Psoas muscle (tissue), 8 donors: ENCODE measurements around the gene ANKRD34A. TPM values are rescaled to one million over a fixed set of nuclear protein-coding genes. Genes with fewer than 3 reads are reported as not detected.

Source experiments
- ATAC-seq, 4 donors: fragments of 200-7000 bp; cut with Tn5 transposase; one replicate each; pipeline ENCODE4 v1.9.1; 2020; ENCODE audit warnings: moderate library complexity in 3 of 4, mild to moderate bottlenecking in 2 of 4
- DNase-seq, 2 donors: peaks; one replicate each; pipeline ENCODE4 v3.0.0-alpha.2; 2020
- H3K27ac ChIP-seq: fragments of 200-600 bp; one replicate; pipeline ENCODE4 v1.8.0; 2022
- H3K27me3 ChIP-seq, 3 donors: fragments of 200-600 bp in 1 of 3; one replicate each; pipeline versions ENCODE4 v1.6.1 to v1.8.0; 2013 to 2022; ENCODE audit warnings: low read length in 2 of 3, mild to moderate bottlenecking in 2 of 3, moderate library complexity in 1 of 3; ENCODE audit not compliant: insufficient read depth in 3 of 3
- H3K36me3 ChIP-seq, 2 donors: fragments of 200-600 bp in 1 of 2; one replicate each; pipeline versions ENCODE4 v1.6.1 to v1.8.0; 2013 to 2022; ENCODE audit warnings: low read depth in 1 of 2, mild to moderate bottlenecking in 1 of 2, moderate library complexity in 1 of 2; ENCODE audit not compliant: insufficient read depth in 1 of 2
- H3K4me1 ChIP-seq: fragments of 200-600 bp; one replicate; pipeline ENCODE4 v1.8.0; 2022
- H3K4me3 ChIP-seq: fragments of 200-600 bp; one replicate; pipeline ENCODE4 v1.8.0; 2022; ENCODE audit warnings: mild to moderate bottlenecking
- H3K9me3 ChIP-seq: fragments of 200-600 bp; one replicate; pipeline ENCODE4 v1.8.0; 2022
- CTCF ChIP-seq: fragments of 200-600 bp; IDR thresholded peaks from one replicate; pipeline ENCODE4 v1.8.0; 2022; ENCODE audit warnings: antibody characterized with exemption
- WGBS, 3 donors: extraction: QIAGEN DNeasy Blood & Tissue Kit; methylation state at CpG; one replicate each; pipeline versions ENCODE4 v1.1.6 to v1.1.7; 2013; 5-methylcytosine and 5-hydroxymethylcytosine counted together
- intact Hi-C, 2 donors: fragments of 100-400 bp; cut with DNase I; formaldehyde crosslinking; loops; one replicate each; pipeline versions ENCODE4 v1.11.0 to v1.14.2; 2022
- polyA plus RNA-seq, 3 donors: library from polyadenylated mRNA; stranded (reverse); fragments of 200-250 nt; gene quantifications; one replicate each; pipeline ENCODE4 v1.2.3, GENCODE V29; 2013
- total RNA-seq, 4 donors: library from RNA; stranded (reverse); fragmentation: NEBNext Ultra II Directional in 2 of 4; extraction: Animal tissue kit (Norgen Biotek cat#: 25700) in 2 of 4; gene quantifications; one replicate each; pipeline versions ENCODE4 v1.2.1 to v1.2.4, GENCODE V29; 2021 to 2023
- donor health status: healthy with polysubstance abuse.
- donor health status: DM: no; HTN: no; CAD: no; lungs with moderate emphysema.
- donor health status: Bipolar disorder and iron deficiency.
- donor health status: healthy.
- donor health status: DM: yes; HTN: yes; CAD: no.
- donor health status: DM: no; HTN: no; CAD: no.
- donor health status: DM: no; HTN: no; CAD: no.
- donor health status: DM: yes; HTN: yes; CAD: no.

The ANKRD34A gene
- total and polyA plus RNA-seq, 7 donors, result 0.42 to 14.7 (median 7.4) TPM

GRCh38 chr1:145983206-145983675 is 18.9 kb upstream of the ANKRD34A start:
- Histone ChIP-seq H3K27me3 (no peaks in the 10 kb centered on the region), H3K36me3 (no peaks in the 10 kb centered on the region), H3K4me1 (peaks cover 82% of the 10 kb centered on the region), H3K27ac (peak overlapping the region; percentile 98), H3K4me3 (peak overlapping the region; percentile 49), H3K9me3 (no peaks in the 10 kb centered on the region)
- no peak for TF ChIP-seq CTCF
- intact Hi-C loops, result loop anchor here (2.0 kb wide), 2 partner anchors 14 to 22 kb away; partner anchors contain the start of gene TXNIP (in 1 of the 2)
- WGBS, 3 donors, result 18 to 36% (median 27%) methylated on average over 1 of the region's 1 CpG
- ATAC-seq (peak; percentile 49 to 54 (median 53)), DNase-seq (peak; percentile 63 to 86)

- H3K27ac ChIP-seq, result peak overlapping the region; percentile 98
- no peaks in the 10 kb centered on the region for H3K36me3 ChIP-seq
- no peaks in the 10 kb centered on the region for H3K9me3 ChIP-seq
- TF ChIP-seq CTCF, result no peak
- H3K4me3 ChIP-seq, result peak overlapping the region; percentile 49
- DNase-seq (peak in 1 of 2 donors; percentile 50), ATAC-seq (peak in 1 of 4 donors; percentile 13)
- intact Hi-C loops, result loop anchor here (2.0 kb wide), 2 partner anchors 15 to 23 kb away; partner anchors contain the start of gene TXNIP (in 1 of the 2)
- 18 to 30% (median 27%) methylated on average over 6 of the region's 6 CpGs for WGBS, 3 donors
- no peaks in the 10 kb centered on the region for H3K27me3 ChIP-seq
- H3K4me1 ChIP-seq, result peaks cover 90% of the 10 kb centered on the region
These were observed 17.8 kb upstream of the ANKRD34A start for GRCh38 chr1:145982010-145982723.

GRCh38 chr1:145980457-145980994 is 16.2 kb upstream of the ANKRD34A start:
- ATAC-seq (peak; percentile 12 to 40 (median 20)), DNase-seq (no peak)
- H3K9me3 ChIP-seq, result no peaks in the 10 kb centered on the region
- H3K27ac ChIP-seq, result peak overlapping the region; percentile 98
- peaks cover 77% of the 10 kb centered on the region for H3K4me1 ChIP-seq
- TF ChIP-seq CTCF, result no peak
- peaks cover 0 to 2% of the 10 kb centered on the region in 2 donors for H3K36me3 ChIP-seq
- peak overlapping the region; percentile 47 for H3K4me3 ChIP-seq
- intact Hi-C loops, result no loop called here
- WGBS, 3 donors, result 17 to 45% (median 19%) methylated on average over 1 of the region's 1 CpG
- no peaks in the 10 kb centered on the region for H3K27me3 ChIP-seq

GRCh38 chr1:145979746-145980456 is 15.5 kb upstream of the ANKRD34A start:
- Histone ChIP-seq H3K36me3 (peaks cover 0 to 8% of the 10 kb centered on the region in 2 donors), H3K4me1 (peaks cover 71% of the 10 kb centered on the region), H3K27ac (peak overlapping the region; percentile 98), H3K9me3 (no peaks in the 10 kb centered on the region), H3K27me3 (no peaks in the 10 kb centered on the region), H3K4me3 (peak overlapping the region; percentile 47)
- peak; percentile 18 to 51 (median 46) for ATAC-seq
- DNase-seq, result peak; percentile 65 to 78
- intact Hi-C loops, result loop anchor here in 1 of 2 donors (2.0 kb wide), 1 partner anchor 19 kb away; no protein-coding TSS in a partner anchor
- WGBS, 3 donors, result 13 to 27% (median 15%) methylated on average over 7 of the region's 7 CpGs
- no peak for TF ChIP-seq CTCF
